Measurements from ENCODE around the gene PGS1. TPM values are rescaled to one million over a fixed set of nuclear protein-coding genes. Genes with fewer than 3 reads are reported as not detected.
A peak's percentile ranks its signal among the peaks of the same experiment; 100 is the strongest.

The PGS1 gene
- polyA plus RNA-seq, 3 donors: 46.3 to 58.6 (median 56.4) TPM

GRCh38 chr17:78362232-78362631 lies 16.2 kb upstream of the PGS1 start:
- no peak for DNase-seq

GRCh38 chr17:78362671-78363070 lies 15.8 kb upstream of the PGS1 start:
- DNase-seq: no peak

- DNase-seq: no peak
Observed at GRCh38 chr17:78364436-78365281, 13.8 kb upstream of the PGS1 start.

GRCh38 chr17:78365561-78366108 lies 12.8 kb upstream of the PGS1 start:
- DNase-seq: peak; percentile 94

- DNase-seq: no peak
Observed at GRCh38 chr17:78366109-78366848, 12.2 kb upstream of the PGS1 start.

- DNase-seq: no peak
Observed at GRCh38 chr17:78367193-78367592, 11.3 kb upstream of the PGS1 start.

GRCh38 chr17:78368348-78368747 lies 10.1 kb upstream of the PGS1 start:
- no peak for DNase-seq

- DNase-seq: no peak
Observed at GRCh38 chr17:78368854-78369495, 9.5 kb upstream of the PGS1 start.

GRCh38 chr17:78369791-78370381 lies 8.6 kb upstream of the PGS1 start:
- no peak for DNase-seq

GRCh38 chr17:78371056-78371455 lies 7.4 kb upstream of the PGS1 start:
- no peak for DNase-seq

- no peak for DNase-seq
Observed at GRCh38 chr17:78372841-78373240, 5.6 kb upstream of the PGS1 start.

GRCh38 chr17:78374189-78374588 lies 4.3 kb upstream of the PGS1 start:
- DNase-seq: no peak

- no peak for DNase-seq
Observed at GRCh38 chr17:78374631-78375274, 3.7 kb upstream of the PGS1 start.

- no peak for DNase-seq
Observed at GRCh38 chr17:78375401-78376151, 2.9 kb upstream of the PGS1 start.

- no peak for DNase-seq
Observed at GRCh38 chr17:78376161-78376560, 2.3 kb upstream of the PGS1 start.

- no peak for DNase-seq
Observed at GRCh38 chr17:78377858-78378224, 608 bp upstream of the PGS1 start.

GRCh38 chr17:78379131-78379491 lies 662 bp downstream of the PGS1 start:
- no peak for DNase-seq

- no peak for DNase-seq
Observed at GRCh38 chr17:78380370-78380769, 1.9 kb downstream of the PGS1 start.

- no peak for DNase-seq
Observed at GRCh38 chr17:78381601-78382232, 3.3 kb downstream of the PGS1 start.

- DNase-seq: no peak
Observed at GRCh38 chr17:78383725-78384471, 5.4 kb downstream of the PGS1 start.
